GM12875 (cell line): ENCODE results near the gene DHRS3.

ENCODE experiments used
- H3K4me3 ChIP-seq: one replicate; pipeline ENCODE4 v1.5.1; 2011; ENCODE audit warnings: low read depth, low read length, control low read depth
- TF ChIP-seq, protein P1 (sequence below): IDR thresholded peaks from 2 replicates; pipeline ENCODE4 v1.5.1; 2011; ENCODE audit warnings: low read depth, mild to moderate bottlenecking, control low read depth, inconsistent platforms, low read length, moderate library complexity, borderline replicate concordance; ENCODE audit not compliant: insufficient read depth

DHRS3 gene

GRCh38 chr1:12620488-12620865 lies 2.5 kb upstream of the DHRS3 start:
- TF ChIP-seq, protein P1, sequence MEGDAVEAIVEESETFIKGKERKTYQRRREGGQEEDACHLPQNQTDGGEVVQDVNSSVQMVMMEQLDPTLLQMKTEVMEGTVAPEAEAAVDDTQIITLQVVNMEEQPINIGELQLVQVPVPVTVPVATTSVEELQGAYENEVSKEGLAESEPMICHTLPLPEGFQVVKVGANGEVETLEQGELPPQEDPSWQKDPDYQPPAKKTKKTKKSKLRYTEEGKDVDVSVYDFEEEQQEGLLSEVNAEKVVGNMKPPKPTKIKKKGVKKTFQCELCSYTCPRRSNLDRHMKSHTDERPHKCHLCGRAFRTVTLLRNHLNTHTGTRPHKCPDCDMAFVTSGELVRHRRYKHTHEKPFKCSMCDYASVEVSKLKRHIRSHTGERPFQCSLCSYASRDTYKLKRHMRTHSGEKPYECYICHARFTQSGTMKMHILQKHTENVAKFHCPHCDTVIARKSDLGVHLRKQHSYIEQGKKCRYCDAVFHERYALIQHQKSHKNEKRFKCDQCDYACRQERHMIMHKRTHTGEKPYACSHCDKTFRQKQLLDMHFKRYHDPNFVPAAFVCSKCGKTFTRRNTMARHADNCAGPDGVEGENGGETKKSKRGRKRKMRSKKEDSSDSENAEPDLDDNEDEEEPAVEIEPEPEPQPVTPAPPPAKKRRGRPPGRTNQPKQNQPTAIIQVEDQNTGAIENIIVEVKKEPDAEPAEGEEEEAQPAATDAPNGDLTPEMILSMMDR: no peak
- H3K4me3 ChIP-seq: no peak overlapping the region

- no peak overlapping the region for H3K4me3 ChIP-seq
- TF ChIP-seq, protein P1: peak; percentile 97
These were observed 1.9 kb upstream of the DHRS3 start for GRCh38 chr1:12619792-12620487.

DNA sequence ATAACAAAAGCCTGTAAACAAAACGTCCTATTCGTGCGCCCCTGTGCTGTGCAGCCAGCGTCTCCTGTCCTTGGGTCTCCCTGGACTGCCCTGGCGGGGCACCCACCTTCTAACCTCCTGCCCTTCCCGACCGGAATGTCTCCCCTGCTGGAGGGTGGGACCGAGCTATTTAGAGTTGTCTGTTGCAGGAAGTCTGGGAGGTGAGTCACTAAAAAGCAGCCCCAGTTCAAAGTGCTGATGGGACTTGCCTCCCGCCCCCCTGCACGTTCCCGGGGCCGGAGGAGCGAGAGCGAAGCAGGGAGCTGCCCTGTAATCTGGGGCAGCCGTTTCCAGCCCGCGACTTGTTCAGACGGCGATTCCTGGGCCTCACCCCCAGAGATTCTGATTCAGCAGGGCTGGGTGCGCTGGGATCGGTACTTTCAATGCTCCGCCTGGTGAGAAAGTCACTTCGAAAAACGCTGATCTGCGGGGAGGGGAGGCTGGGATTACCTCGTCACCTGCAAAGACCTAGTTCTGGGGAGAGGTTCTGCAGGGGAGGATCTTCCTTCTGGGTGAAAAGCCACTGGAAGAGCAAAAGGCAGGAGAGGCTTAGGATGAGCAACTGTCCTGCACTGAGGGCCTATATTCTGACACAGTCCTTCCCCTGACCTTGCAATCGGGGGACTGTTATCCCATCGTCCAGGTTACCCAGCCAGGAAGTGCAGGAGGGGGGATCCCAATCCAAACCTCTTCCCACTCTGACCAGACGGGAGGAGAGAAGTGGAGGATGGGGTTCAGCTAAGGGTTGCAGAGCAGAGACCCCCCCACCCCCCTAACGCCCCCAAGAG lies 1.2 kb upstream of the DHRS3 start:
- TF ChIP-seq, protein P1: no peak
- no peak overlapping the region for H3K4me3 ChIP-seq

- H3K4me3 ChIP-seq: no peak overlapping the region
- TF ChIP-seq, protein P1: no peak
These were observed 603 bp upstream of the DHRS3 start for GRCh38 chr1:12618661-12618964.

- TF ChIP-seq, protein P1: no peak
- no peak overlapping the region for H3K4me3 ChIP-seq
These were observed 504 bp downstream of the DHRS3 start for GRCh38 chr1:12617511-12617900.

GRCh38 chr1:12616709-12617373 lies 1.2 kb downstream of the DHRS3 start:
- TF ChIP-seq, protein P1: no peak

More at GRCh38 chr1:12616709-12617373, 1.2 kb downstream of the DHRS3 start:
- no peak overlapping the region for H3K4me3 ChIP-seq
